Omental fat pad (tissue), 4 donors: Measurements from ENCODE around the gene CST9L. TPM values are rescaled to one million over a fixed set of nuclear protein-coding genes. Genes with fewer than 3 reads are reported as not detected.

ENCODE experiments used
- ATAC-seq: fragments of 150-250 bp; one replicate; pipeline ENCODE4 v1.9.1; 2016; ENCODE audit warnings: mild to moderate bottlenecking, moderate library complexity; ENCODE audit not compliant: low FRiP score
- DNase-seq: peaks from one replicate; pipeline ENCODE4 v3.0.0-alpha.2; 2019; ENCODE audit warnings: low spot score
- total RNA-seq, 4 donors: library from RNA; depleted of rRNA; stranded (reverse); fragments of >200 nt; gene quantifications; one replicate each; pipeline ENCODE4 v1.1.0, GENCODE V29; 2016
- TF ChIP-seq, protein P1 (sequence below), 3 donors: fragments of 450-650 bp; IDR thresholded peaks; one replicate each; pipeline ENCODE4 v1.5.1; 2016 to 2017; ENCODE audit warnings: antibody characterized with exemption in 3 of 3, mild to moderate bottlenecking in 3 of 3, moderate library complexity in 2 of 3

The CST9L gene
- total RNA-seq, 4 donors from 2014 or later: not detected

GRCh38 chr20:23602241-23602640 is 34.0 kb upstream of the CST9L start:
- TF ChIP-seq, protein P1, sequence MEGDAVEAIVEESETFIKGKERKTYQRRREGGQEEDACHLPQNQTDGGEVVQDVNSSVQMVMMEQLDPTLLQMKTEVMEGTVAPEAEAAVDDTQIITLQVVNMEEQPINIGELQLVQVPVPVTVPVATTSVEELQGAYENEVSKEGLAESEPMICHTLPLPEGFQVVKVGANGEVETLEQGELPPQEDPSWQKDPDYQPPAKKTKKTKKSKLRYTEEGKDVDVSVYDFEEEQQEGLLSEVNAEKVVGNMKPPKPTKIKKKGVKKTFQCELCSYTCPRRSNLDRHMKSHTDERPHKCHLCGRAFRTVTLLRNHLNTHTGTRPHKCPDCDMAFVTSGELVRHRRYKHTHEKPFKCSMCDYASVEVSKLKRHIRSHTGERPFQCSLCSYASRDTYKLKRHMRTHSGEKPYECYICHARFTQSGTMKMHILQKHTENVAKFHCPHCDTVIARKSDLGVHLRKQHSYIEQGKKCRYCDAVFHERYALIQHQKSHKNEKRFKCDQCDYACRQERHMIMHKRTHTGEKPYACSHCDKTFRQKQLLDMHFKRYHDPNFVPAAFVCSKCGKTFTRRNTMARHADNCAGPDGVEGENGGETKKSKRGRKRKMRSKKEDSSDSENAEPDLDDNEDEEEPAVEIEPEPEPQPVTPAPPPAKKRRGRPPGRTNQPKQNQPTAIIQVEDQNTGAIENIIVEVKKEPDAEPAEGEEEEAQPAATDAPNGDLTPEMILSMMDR (IDR thresholded peaks at IDR 0.05): no peak
- ATAC-seq: no peak
- no peak for DNase-seq

- ATAC-seq (no peak), DNase-seq (no peak)
- TF ChIP-seq, protein P1 (IDR thresholded peaks at IDR 0.05): no peak
Observed at GRCh38 chr20:23601715-23602114, 33.4 kb upstream of the CST9L start.

- DNase-seq (no peak), ATAC-seq (no peak)
- TF ChIP-seq, protein P1 (IDR thresholded peaks at IDR 0.05): no peak
Observed at GRCh38 chr20:23598481-23598880, 30.2 kb upstream of the CST9L start.

GRCh38 chr20:23596579-23597250 is 28.4 kb upstream of the CST9L start:
- DNase-seq: no peak
- TF ChIP-seq, protein P1 (IDR thresholded peaks at IDR 0.05): no peak
- ATAC-seq: no peak

- ATAC-seq: no peak
- TF ChIP-seq, protein P1 (IDR thresholded peaks at IDR 0.05): no peak
- DNase-seq: no peak
Observed at GRCh38 chr20:23595941-23596340, 27.7 kb upstream of the CST9L start.

GRCh38 chr20:23588434-23589403 is 20.4 kb upstream of the CST9L start:
- ATAC-seq (no peak), DNase-seq (no peak)
- TF ChIP-seq, protein P1 (IDR thresholded peaks at IDR 0.05): no peak
